Panc1 (cell line): ENCODE results near the gene GLB1L3. TPM values are rescaled to one million over a fixed set of nuclear protein-coding genes. Genes with fewer than 3 reads are reported as not detected.

Experiments
- ATAC-seq: fragments of 200-7000 bp; cut with Tn5 transposase; 2 replicates; pipeline ENCODE4 v1.9.1; 2020; ENCODE audit warnings: mild to moderate bottlenecking, moderate library complexity
- BruUV-seq: library from RNA; stranded (reverse); fragments of 400-500 nt; replicated peaks from 2 replicates; lab custom pipeline; 2021; lab: Mats Ljungman, UMichigan
- CTCF ChIA-PET: fragments of 300-600 bp; sonication (Branson Sonifier 250); formaldehyde crosslinking; loops from one replicate; lab custom pipeline; 2022; ENCODE audit warnings: antibody characterized with exemption; lab: Charles Lee
- POLR2A ChIA-PET: fragments of 300-600 bp; sonication (Branson Sonifier 250); formaldehyde crosslinking; loops from one replicate; lab custom pipeline; 2022; ENCODE audit warnings: antibody characterized with exemption; lab: Charles Lee
- DNase-seq: peaks from one replicate; pipeline ENCODE4 v3.0.0-alpha.2; 2010; ENCODE audit warnings: low read depth, low spot score
- H3K27ac ChIP-seq: 2 replicates; pipeline ENCODE4 v1.5.1; 2011; ENCODE audit warnings: mild to moderate bottlenecking, low read length, inconsistent platforms
- H3K27me3 ChIP-seq: fragments of 200-500 bp; sonication (Bioruptor generic); 2 replicates; pipeline ENCODE4 v1.6.0; 2014; ENCODE audit warnings: low read length, inconsistent platforms; ENCODE audit not compliant: control insufficient read depth, insufficient read depth
- H3K36me3 ChIP-seq: fragments of 200-500 bp; sonication (Bioruptor generic); 2 replicates; pipeline ENCODE4 v1.5.1; 2014; ENCODE audit warnings: inconsistent platforms, mild to moderate bottlenecking, low read length, moderate library complexity; ENCODE audit not compliant: control insufficient read depth, insufficient read depth
- H3K4me1 ChIP-seq: 2 replicates; pipeline ENCODE4 v1.5.1; 2011; ENCODE audit warnings: inconsistent platforms, mild to moderate bottlenecking, low read length, moderate library complexity; ENCODE audit not compliant: control insufficient read depth, insufficient read depth
- H3K4me3 ChIP-seq, 2 experiments: 2 replicates each; pipeline ENCODE4 v1.5.1; 2011 to 2012; ENCODE audit warnings: low read depth in 2 of 2, low read length in 2 of 2, mild to moderate bottlenecking in 2 of 2, inconsistent platforms in 1 of 2, moderate library complexity in 1 of 2
- H3K9me3 ChIP-seq: fragments of 200-500 bp; sonication (Bioruptor generic); 2 replicates; pipeline ENCODE4 v1.5.1; 2014; ENCODE audit warnings: low read depth, mild to moderate bottlenecking, inconsistent platforms, low read length, moderate library complexity; ENCODE audit not compliant: control insufficient read depth, insufficient read depth
- POLR2AphosphoS5 ChIP-seq: IDR thresholded peaks from 2 replicates; pipeline ENCODE4 v1.6.1; 2012; ENCODE audit warnings: mild to moderate bottlenecking, low read depth, low read length, moderate library complexity
- SIN3A ChIP-seq: IDR thresholded peaks from 2 replicates; pipeline ENCODE4 v1.6.1; 2012; ENCODE audit warnings: low read depth, mild to moderate bottlenecking, low read length, moderate library complexity, borderline replicate concordance; ENCODE audit not compliant: insufficient read depth
- TCF7L2 ChIP-seq: IDR thresholded peaks from 2 replicates; pipeline ENCODE4 v1.6.1; 2011; ENCODE audit warnings: mild to moderate bottlenecking, low read depth, low read length, inconsistent platforms
- in situ Hi-C: cut with HindIII; loops from 2 replicates; pipeline ENCODE4 v1.10.0; 2016; ENCODE audit warnings: low sequenced_read_pairs, low pct_unique_long_range_greater_than_20kb
- intact Hi-C: fragments of 100-400 bp; cut with micrococcal nuclease; formaldehyde crosslinking; loops from one replicate; pipeline ENCODE4 v1.10.0; 2022; ENCODE audit not compliant: unreplicated experiment
- total RNA-seq: library from RNA; stranded (reverse); gene quantifications from one replicate; pipeline ENCODE4 v1.2.1, GENCODE V29; 2021; ENCODE audit not compliant: unreplicated experiment
- TF ChIP-seq, protein P1 (sequence below): fragments of 450-650 bp; IDR thresholded peaks from 2 replicates; pipeline ENCODE4 v1.5.1; 2017; ENCODE audit warnings: mild to moderate bottlenecking
- TF ChIP-seq, protein P2 (sequence below), 2 experiments: IDR thresholded peaks; 2 replicates each; pipeline ENCODE4 v1.6.1; 2011 to 2012; ENCODE audit warnings: low read depth in 2 of 2, control low read depth in 1 of 2, low read length in 1 of 2, mild to moderate bottlenecking in 1 of 2, moderate library complexity in 1 of 2; ENCODE audit not compliant: insufficient read depth in 1 of 2

The GLB1L3 gene
- total RNA-seq, 1 experiment from 2014 or later = not detected

DNA sequence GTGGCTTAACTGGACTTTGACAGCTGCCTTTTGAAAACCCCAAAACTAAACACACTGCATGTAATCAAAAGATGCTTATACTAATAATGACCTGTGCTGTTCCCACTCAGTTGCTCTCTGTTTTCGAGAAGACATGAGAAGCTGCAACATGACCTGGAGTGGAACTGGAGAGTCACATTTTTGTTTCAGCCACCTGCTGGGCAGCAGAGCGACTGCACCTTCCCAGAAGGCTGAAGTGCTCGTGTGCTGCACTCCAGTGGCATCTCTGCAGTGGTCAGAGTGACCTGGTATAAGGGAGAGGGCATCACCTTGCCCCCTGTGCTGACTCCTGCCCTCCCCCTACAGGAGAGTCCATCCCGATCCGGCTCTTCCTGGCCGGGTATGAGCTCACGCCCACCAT, 31.6 kb upstream of the GLB1L3 start:
- intact Hi-C loops (no loop called here), in situ Hi-C loops (no loop called here)
- TF ChIP-seq TCF7L2 (no peak), SIN3A (no peak)
- TF ChIP-seq, protein P1, sequence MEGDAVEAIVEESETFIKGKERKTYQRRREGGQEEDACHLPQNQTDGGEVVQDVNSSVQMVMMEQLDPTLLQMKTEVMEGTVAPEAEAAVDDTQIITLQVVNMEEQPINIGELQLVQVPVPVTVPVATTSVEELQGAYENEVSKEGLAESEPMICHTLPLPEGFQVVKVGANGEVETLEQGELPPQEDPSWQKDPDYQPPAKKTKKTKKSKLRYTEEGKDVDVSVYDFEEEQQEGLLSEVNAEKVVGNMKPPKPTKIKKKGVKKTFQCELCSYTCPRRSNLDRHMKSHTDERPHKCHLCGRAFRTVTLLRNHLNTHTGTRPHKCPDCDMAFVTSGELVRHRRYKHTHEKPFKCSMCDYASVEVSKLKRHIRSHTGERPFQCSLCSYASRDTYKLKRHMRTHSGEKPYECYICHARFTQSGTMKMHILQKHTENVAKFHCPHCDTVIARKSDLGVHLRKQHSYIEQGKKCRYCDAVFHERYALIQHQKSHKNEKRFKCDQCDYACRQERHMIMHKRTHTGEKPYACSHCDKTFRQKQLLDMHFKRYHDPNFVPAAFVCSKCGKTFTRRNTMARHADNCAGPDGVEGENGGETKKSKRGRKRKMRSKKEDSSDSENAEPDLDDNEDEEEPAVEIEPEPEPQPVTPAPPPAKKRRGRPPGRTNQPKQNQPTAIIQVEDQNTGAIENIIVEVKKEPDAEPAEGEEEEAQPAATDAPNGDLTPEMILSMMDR = peak; percentile 68
- Histone ChIP-seq H3K36me3 (no peaks in the 10 kb centered on the region; the same call in 1 of the 2 replicates), H3K4me3 (no peak overlapping the region), H3K4me1 (no peaks in the 10 kb centered on the region), H3K27me3 (no peaks in the 10 kb centered on the region), H3K9me3 (no peaks in the 10 kb centered on the region), H3K27ac (no peak overlapping the region)
- DNase-seq = no peak
- POLR2A ChIA-PET = interaction anchor here (1.4 kb wide), 1 partner anchor 11 kb away, joined by 3 read pairs; no protein-coding TSS in a partner anchor
- no TSS peak for BruUV-seq
- CTCF ChIA-PET = interaction anchor here (0.5 to 0.6 kb wide), 2 partner anchors 46 to 737 kb away, joined by 3 to 5 read pairs; no protein-coding TSS in a partner anchor
- ATAC-seq = peak; percentile 84

DNA sequence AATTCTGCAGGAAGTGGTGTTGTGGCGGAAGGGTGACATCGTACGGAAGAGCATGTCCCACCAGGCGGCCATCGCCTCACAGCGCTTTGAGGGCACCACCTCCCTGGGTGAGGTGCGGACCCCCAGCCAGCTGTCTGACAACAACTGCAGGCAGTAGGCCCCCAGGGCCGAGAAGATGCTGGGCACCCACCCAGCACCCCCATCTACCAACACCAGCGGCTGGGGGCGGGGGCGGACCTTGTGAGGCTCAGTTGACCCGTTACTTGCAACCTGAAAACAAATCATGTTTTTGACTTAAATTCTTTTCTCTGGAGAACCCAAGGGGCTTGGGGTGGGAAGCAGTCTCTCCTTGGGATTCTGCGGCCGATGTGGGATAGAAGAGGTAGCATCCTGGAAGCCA, 30.7 kb upstream of the GLB1L3 start:
- CTCF ChIA-PET = no interaction called here
- BruUV-seq = no TSS peak

More for the DNA sequence above, 30.7 kb upstream of the GLB1L3 start:
- no peaks in the 10 kb centered on the region for H3K4me1 ChIP-seq
- ATAC-seq (no peak), DNase-seq (no peak)
- intact Hi-C loops = no loop called here
- POLR2A ChIA-PET = no interaction called here
- TF ChIP-seq SIN3A (no peak), POLR2AphosphoS5 (no peak), TCF7L2 (no peak)
- TF ChIP-seq, protein P1 = no peak
- TF ChIP-seq, protein P2, sequence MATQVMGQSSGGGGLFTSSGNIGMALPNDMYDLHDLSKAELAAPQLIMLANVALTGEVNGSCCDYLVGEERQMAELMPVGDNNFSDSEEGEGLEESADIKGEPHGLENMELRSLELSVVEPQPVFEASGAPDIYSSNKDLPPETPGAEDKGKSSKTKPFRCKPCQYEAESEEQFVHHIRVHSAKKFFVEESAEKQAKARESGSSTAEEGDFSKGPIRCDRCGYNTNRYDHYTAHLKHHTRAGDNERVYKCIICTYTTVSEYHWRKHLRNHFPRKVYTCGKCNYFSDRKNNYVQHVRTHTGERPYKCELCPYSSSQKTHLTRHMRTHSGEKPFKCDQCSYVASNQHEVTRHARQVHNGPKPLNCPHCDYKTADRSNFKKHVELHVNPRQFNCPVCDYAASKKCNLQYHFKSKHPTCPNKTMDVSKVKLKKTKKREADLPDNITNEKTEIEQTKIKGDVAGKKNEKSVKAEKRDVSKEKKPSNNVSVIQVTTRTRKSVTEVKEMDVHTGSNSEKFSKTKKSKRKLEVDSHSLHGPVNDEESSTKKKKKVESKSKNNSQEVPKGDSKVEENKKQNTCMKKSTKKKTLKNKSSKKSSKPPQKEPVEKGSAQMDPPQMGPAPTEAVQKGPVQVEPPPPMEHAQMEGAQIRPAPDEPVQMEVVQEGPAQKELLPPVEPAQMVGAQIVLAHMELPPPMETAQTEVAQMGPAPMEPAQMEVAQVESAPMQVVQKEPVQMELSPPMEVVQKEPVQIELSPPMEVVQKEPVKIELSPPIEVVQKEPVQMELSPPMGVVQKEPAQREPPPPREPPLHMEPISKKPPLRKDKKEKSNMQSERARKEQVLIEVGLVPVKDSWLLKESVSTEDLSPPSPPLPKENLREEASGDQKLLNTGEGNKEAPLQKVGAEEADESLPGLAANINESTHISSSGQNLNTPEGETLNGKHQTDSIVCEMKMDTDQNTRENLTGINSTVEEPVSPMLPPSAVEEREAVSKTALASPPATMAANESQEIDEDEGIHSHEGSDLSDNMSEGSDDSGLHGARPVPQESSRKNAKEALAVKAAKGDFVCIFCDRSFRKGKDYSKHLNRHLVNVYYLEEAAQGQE (IDR thresholded peaks at IDR 0.05; ENCODE audit: insufficient read depth in 1 of 2, low read depth in 2 of 2, low read length in 1 of 2) = no peak
- no peaks in the 10 kb centered on the region; the same call in 1 of the 2 replicates for H3K36me3 ChIP-seq
- in situ Hi-C loops = no loop called here
- no peak overlapping the region for H3K4me3 ChIP-seq
- H3K27ac ChIP-seq = no peak overlapping the region
- no peaks in the 10 kb centered on the region for H3K9me3 ChIP-seq
- H3K27me3 ChIP-seq = no peaks in the 10 kb centered on the region
